Measurements from ENCODE around the gene NYNRIN.
"Not testable (repeated sequence)": the region's sequence is repeated elsewhere in the genome, so short reads cannot be mapped to it uniquely, and the experiment has no call there.

Gene NYNRIN

DNA sequence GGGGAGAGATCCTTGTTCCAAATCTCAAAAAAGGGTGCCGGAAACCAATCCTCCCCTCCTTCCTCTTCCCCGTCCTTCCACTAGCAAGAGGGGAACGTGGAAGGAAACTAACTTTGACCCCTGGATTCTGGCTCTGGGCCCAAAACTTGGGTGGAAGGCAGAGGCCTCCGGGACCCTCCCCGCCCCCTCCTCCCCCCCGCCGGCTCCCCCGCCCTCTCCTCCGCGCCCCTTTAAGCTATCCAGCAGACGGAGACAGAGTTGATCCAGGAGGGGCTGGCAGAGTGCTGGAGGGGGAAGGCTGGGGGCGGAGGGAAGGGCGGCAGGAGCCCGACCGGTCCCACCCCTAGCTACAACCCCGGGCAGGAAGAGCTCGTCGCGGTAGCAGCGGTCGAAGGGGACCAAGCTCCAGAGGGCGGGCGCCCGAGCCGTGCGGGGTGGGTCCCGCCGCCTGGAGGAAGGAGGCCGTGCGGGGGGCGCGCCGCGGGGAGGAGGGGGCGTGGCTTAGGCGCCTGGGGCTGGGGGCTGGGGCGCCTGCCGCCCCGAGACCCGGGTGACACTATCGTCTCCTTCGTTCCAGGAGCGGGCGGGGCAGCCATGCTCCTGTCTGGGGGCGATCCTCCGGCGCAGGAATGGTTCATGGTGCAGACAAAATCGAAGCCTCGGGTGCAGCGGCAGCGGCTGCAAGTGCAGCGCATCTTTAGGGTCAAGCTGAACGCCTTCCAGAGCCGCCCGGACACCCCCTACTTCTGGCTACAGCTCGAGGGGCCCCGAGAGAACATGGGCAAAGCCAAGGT is at the start of gene NYNRIN:
Gene NYNRIN (plus strand): TSS at position 351 of the 794 bp plus-strand sequence. CDS start 244 bp downstream, at position 595.
- no peak for DNase-seq

DNA sequence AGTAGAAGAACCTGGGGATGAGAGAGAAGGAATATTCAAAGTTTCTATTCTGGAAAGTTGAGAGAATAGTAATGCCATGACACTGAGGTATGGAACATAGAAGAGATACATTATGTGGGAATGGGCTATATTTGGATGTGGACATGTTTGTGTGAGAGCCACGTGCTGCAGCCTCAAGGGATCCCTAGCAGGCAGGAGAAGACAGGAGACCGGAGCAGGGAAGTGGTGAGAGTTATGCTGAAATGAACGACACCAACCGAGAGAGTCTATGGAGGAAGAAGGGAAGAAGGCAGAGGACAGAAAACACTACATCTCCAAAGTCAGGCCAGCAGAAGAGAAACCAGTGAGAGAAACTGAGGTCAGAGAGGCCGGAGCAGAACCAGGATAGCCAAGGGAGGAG is 49.1 kb upstream of the NYNRIN start:
- no peak for DNase-seq

DNA sequence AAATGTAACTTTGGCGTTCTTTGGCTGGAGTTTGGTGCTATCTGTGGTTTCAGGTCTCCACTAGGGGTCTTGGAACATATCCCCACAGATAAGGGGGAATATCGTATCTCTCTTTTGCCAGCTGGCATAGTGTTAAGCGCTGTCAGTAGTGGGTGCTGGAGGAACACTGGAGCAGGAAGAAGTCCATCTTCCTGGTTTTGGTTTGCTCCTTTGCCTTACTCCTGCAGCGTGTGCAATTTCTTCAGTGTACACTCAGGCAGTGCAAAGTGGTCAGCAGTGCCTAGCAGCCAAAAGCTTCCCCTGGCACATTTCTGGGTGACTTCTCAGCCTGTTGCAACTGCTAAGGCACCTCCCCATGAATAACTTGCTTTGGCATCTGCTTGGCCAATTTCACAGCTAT is 47.3 kb upstream of the NYNRIN start:
- no peak for DNase-seq

DNA sequence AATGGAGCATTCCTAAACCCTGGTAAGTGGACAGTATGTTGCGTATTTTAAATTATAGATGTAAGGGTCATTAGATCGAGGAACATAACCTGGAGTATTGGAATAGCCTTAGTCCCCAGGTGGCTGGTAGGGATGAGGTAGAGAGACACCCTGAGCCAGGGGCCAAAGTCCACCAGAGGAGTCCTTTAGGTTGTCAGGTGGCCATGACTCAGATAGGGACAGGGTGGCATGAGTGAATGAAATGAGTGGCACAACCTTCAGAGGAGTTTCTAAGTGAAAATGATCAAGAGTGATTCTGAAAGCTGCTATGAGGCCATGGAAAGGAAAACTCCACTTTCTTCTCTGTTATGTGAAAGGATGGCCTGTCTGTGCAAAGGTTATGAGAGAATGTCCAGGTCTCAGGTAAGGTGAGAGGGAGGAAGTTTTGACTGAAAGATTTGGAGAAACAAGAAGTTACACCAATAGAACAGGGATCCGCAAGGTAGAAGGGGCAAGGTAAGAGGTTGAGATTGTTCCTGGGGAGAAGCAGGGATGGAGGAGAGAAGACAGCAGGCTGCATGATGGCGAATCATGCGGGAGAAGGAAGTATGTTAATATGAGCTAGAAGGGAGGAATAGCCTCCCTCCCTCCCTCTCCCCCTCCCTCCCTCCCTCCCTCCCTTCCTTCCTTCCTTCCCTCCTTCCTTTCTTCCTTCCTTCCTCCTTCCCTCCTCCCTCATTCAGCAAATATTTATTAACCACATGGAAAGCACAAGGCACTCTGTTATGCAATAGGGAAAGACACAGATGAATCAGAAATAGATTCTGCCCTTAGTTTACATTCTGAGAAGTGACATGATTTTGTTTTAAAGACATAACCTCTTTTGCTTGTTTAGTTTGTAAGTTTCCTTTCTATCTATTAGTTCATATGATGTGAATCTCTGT is 45.0 kb upstream of the NYNRIN start:
- DNase-seq, result no peak

DNA sequence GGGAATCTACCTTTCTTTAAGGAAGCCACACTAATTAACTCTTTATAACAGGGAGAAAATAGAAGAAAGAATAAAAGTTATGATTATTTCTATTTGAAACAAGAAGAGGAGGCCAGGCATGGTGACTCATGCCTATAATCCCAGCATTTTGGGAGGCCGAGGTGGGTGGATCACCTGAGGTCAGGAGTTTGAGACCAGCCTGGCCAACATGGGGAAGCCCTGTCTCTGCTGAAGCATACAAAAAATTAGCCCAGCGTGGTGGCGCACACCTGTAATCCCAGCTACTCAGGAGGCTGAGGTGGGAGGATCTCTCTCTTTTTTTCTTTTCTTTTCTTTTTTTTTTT is 44.3 kb upstream of the NYNRIN start:
- not testable (repeated sequence) for DNase-seq

DNA sequence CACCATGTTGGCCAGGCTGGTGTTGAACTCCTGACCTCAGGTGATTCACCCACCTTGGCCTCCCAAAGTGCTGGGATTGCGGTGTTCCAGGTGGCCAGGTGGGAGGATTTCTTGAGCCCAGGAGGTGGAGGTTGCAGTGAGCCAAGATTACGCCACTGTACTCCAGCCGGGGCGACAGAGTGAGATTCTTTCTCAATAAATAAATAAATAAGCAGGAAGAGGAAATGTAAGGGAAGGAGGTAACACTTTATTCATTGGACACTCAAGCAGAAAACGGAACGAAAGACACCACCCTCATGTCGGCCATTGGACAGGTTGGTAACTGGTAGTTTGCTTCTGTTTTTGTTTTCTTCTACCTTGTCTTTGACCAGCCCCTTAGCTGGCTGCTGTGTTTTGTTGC is 43.8 kb upstream of the NYNRIN start:
- DNase-seq, result no peak

DNA sequence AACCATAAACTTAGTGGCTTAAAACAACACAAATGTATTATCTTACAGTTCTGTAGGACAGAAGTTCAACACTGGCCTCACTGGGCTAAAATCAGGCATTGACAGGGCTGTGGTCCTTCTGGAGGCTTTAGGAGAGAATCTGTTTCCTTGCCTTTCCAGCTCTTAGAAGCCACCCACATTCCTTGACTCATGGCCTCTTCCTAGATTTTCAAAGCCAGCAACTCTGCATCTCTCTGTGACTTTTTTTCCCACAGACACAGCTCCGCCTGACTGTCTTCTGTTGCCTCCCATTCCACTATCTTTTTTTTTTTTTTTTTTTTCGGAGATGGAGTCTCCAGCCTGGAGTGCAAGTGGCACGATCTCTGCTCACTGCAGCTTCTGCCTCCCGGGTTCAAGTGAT is 42.6 kb upstream of the NYNRIN start:
- DNase-seq, result no peak

DNA sequence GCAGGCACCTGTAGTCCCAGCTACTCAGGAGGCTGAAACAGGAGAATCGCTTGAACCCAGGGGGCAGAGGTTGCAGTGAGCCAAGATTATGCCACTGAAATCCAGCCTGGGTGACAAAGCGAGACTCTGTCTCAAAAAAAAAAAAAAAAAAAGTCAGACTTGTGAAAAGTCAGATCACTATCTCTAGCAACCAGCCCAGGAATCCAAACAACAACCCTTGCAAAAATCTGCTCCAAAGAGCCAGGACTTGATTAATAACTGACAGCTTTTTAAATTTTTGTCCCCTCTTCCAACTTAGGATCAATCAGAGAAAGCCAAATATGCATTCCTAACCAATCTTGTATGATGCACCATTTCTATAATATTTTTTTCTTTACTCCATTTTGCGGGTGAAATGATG is 38.5 kb upstream of the NYNRIN start:
- DNase-seq, result no peak

DNA sequence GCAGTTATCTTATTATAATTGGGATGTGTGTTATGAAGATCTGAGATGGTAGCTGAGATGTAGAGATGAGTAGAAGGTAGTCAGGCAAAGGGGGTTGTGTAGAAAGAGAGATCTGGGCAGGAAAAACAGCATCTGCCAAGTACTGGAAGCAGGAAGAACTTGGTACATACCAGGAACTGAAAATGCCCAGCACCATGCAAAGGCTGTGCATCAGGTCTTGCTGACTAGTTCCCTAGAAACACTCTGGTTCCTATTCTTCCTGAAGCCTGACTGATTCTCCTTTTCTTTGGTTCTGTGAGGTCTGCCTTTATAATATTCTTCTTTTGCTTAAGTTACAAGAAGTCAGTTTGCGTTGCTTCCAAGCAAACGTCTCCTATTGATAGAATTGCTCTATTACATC is 37.5 kb upstream of the NYNRIN start:
- DNase-seq, result no peak

DNA sequence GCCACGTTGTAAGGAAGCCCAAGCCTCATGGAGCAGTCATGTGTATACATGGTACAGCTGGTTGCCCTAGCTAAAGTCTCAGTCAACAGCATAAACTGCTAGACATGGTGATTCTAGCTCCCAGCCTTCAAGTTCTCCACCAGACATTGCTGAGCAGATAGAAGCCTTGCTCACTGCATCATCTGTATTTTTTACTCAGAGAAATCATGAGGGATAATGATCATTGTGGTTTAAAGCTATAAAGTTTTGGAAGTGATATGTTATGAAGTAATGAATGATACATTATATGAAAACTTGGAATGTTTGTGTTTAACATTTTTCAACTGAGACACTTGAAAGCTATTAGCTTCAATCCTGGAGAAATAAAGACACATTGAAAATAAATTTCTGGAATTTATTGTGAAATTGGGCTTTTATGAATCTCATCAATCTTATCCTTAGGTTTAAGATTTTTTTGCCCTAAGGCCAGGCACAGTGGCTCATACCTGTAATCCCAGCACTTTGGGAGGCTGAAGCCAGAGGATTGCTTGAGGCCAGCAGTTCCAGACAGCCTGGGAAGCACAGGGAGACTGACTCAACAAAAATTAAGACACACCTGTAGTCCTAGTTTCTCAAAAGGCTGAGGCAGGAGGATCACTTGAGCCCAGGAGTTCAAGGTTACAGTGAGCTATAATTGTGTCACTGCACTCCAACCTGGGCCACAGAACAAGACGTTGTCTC is 36.4 kb upstream of the NYNRIN start:
- DNase-seq, result no peak

DNA sequence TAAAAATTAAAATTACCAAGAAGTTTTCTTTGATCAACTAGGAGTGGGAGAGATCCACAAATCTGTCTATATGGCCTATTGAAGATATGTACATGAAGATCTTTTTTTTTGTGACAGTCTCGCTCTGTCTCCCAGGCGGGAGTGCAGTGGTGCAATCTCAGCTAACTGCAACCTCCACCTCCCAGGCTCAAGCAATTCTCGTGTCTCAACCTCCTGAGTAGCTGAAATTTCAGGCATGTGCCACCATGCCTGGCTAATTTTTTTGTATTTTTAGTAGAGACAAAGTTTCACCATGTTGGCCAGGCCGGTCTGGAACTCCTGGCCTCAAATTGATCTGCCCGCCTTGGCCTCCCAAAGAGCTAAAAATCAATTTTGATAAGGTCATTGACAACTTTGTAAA is 35.4 kb upstream of the NYNRIN start:
- DNase-seq, result no peak

DNA sequence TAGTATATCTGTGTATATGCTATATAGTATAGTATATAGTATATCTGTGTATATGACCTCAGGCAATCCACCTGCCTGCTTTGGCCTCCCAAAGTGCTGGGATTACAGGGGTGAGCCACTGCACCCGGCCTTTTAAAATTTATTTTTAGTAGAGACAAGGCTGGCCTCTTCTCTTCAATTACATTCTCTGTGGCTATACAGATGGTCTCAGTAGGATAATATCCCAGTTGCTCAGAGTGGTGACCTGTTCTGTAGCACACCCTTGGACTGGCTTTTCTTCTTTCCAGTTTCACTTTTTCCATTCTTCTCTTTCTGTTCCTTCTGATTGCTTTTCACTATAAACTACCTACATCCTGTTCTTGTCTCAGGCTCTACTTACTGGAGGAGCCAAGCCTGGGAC is 34.0 kb upstream of the NYNRIN start:
- no peak for DNase-seq

DNA sequence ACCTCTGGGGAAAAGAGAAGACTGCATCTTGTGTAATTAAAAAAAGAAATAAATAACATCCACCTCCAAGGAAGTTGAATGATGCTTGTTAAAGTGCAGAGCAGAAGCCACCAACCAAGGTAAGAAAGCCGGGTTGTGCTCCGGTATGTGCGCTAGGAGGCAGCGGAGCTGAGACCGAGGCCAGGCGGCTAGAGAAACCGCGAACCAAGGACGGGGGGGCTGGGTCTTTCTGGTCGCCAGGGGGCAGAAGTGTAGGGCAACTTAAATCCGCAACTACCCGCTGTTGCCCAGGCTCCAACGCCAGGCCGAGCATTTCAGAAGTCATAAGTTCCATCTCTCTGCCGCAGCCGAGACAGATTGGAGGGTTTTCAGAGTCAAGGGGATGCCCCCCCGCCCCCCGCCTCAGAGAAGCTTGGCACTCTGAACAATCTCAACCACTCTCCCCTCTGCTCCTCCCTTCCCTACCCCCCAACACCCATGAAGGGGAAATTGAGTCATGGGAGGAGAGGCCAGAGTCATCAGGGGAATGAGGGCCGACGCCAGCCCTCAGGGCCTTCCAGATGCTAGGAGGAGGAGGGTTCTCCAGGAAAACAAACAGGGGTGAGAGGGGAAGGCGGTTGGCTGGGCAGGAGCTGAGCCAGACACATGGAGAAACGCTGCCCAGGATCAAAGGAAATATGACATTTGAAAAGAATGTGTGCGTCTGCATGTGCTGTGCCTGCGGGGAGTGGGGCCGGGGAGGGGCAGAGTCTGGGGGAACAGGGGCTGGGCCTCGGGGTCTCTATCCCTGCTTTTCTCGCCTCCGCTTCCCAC is 33.0 kb upstream of the NYNRIN start:
- peak; percentile 81 for DNase-seq

DNA sequence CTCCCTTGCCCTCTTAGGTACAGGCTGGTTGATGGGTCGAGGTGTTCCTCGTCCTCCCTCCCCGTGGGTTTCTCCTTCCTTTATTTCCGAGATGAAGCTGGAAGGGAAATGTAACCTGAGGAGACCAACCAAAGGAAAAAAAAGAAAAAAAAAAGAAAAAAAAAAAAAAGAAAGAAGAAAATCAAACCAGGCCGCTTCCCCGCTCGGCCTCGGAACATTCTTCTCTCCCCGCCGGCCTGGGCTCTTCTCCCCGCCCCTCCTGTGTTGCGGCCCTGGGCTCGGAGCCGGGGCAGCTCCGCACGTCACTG is 32.4 kb upstream of the NYNRIN start:
- DNase-seq, result no peak

DNA sequence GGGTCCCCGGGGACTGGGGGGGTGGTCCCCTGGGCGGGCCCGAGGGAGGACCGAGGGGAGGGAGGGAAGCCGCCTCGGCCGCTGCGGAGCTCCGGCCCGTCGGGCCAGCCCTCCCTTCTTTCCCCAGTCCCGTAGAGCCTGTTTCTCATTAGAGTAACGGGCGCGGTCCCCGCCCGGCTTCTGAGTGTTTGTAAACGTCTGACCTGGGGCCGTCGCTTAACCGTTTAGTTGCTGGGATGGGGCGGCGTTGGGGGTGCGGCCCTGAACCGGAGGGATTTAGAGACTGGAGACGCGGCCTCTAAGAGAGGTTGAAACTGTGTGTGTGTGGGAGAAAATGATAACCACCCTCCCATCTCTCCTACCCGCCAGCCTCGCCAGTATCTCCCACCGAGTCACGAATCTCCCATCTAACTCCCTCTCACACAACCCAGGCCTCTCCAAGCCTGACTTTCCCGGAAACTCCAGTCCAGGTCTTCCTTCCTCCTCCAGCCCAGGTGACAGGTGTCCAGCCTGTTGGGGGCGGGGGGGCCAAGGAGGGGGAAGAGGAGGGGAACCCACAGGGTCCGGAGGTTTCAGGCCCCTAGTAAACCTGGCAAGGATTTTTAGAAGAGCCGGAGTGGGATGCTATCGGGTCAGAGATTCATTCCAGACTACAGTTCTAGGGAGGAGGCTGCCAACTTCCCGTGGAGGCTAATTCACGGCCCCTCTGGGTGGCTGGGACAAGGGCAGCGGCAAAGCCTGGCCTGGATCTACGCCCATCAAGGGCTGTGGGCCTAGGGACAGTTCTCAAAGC is 31.9 kb upstream of the NYNRIN start:
- DNase-seq, result peak; percentile 86

DNA sequence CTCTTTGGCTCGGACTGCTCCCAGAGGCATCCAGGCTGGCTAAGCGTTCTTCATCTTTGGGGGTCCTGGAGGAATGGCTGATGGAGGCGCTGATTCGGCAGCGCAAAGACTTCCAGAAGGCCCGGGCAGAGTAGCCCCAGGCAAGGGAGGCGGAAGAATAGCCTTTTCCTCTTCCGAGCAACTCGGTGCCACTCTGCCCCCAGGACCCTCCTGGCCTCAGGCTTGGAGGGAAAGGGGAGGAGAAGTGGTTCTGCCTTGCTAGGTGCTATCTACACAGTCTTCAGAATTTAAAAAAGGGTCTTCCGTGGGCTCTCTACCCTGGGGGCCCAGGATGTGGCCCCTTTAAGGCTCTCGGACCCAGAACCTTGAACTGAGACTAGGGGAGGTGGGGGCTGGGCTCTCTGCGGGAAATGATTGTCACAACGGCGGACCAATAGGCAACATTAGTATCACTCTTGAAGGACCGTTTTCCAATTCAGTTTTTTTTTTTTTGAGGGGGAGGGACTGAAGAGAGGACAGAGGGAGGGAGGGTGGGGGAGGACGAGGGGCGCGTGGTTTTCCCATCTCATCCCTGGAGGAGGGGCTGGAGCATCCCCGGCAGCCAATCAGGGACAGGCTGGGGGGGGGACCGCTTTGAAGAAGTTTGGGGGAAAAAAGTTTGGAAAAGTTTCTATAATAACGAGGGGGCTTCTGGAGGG is 31.1 kb upstream of the NYNRIN start, which contains the start of gene NFATC4:
Gene NFATC4 (plus strand): TSS at position 671 of the 698 bp plus-strand sequence. CDS start 157 bp downstream, outside the sequence.
- peak; percentile 88 for DNase-seq

DNA sequence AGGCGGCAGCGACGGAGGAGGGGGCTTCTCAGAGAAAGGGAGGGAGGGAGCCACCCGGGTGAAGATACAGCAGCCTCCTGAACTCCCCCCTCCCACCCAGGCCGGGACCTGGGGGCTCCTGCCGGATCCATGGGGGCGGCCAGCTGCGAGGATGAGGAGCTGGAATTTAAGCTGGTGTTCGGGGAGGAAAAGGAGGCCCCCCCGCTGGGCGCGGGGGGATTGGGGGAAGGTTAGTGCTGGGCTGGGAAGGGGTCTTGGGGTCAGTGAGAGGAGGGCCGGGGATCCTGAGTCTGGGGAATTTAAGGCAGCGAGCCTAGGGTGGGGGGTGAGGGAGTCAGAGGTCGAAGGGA is 30.6 kb upstream of the NYNRIN start:
- DNase-seq, result no peak

DNA sequence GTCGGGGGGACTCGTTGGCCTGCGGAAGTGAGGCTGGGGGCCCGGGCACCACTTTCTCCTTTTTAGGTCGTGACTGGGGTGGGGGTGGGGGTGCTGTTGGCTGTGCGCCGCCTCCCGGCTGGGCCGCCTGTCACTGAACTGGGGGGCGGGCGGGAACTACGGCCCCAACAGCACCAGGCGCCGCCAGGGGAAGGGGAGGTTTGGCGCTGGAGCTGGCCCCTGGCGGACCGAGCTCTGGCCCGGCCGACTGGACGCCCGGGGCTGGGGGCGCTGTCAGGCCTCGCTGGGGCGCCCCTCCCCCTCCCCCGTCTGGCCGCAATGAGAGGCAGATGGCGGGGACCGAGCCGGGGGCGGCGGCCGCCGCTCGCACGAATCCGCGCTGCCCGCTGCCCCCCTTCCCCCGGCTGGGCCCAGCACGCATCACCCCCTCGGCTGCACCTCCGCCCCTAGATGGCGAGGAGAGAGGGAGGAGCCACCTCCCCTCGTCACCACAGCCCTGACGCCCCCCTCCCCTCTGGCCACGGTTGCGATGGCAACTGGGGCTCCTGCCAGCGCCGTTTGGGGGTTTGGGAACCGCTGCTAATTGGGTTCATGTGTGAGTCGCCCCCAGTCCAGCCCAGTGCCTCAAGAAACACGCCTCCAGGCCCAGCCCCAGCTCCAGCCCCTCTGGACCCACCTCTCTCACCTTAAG is 30.1 kb upstream of the NYNRIN start:
- peak; percentile 54 for DNase-seq

DNA sequence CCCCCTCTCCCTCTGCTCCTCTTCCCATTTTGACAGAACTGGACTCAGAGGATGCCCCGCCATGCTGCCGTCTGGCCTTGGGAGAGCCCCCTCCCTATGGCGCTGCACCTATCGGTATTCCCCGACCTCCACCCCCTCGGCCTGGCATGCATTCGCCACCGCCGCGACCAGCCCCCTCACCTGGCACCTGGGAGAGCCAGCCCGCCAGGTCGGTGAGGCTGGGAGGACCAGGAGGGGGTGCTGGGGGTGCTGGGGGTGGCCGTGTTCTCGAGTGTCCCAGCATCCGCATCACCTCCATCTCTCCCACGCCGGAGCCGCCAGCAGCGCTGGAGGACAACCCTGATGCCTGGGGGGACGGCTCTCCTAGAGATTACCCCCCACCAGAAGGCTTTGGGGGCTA is 29.3 kb upstream of the NYNRIN start:
- no peak for DNase-seq

DNA sequence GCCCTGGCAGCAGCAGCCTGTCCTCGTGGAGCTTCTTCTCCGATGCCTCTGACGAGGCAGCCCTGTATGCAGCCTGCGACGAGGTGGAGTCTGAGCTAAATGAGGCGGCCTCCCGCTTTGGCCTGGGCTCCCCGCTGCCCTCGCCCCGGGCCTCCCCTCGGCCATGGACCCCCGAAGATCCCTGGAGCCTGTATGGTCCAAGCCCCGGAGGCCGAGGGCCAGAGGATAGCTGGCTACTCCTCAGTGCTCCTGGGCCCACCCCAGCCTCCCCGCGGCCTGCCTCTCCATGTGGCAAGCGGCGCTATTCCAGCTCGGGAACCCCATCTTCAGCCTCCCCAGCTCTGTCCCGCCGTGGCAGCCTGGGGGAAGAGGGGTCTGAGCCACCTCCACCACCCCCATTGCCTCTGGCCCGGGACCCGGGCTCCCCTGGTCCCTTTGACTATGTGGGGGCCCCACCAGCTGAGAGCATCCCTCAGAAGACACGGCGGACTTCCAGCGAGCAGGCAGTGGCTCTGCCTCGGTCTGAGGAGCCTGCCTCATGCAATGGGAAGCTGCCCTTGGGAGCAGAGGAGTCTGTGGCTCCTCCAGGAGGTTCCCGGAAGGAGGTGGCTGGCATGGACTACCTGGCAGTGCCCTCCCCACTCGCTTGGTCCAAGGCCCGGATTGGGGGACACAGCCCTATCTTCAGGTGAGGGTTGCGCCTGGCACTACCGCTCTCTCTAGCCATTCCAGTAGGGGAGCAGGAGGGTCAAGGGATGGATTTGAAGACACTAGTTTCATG is 28.7 kb upstream of the NYNRIN start:
- no peak for DNase-seq

Measured in amniotic stem cell (primary cell).